ENCODE measurements around the gene FRMD6. TPM values are rescaled to one million over a fixed set of nuclear protein-coding genes. Genes with fewer than 3 reads are reported as not detected.

Gene FRMD6
- total and polyA plus RNA-seq, 2 experiments from 2014 or later: 8.4 to 24.7 TPM

DNA sequence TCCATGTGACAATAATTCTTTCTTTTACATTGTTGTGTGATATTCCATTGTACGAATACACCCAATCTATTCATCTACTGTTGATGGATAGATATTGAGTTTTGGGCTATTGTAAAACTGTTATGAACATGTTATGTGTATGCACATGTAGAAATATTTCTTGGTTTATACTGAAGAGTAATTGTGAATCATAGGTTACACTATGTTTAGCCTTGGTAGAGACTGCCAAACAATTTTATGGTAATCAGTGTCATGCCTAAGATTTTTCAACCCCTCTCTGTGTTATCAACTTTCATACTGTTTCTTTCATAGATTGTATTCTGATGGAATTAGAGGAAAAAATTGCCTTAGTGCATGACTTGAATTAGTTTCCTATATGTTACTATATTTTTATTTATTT is 39.5 kb downstream of the FRMD6 start:
- no peak for DNase-seq (ENCODE audit: low read depth in 1 of 2, low spot score in 1 of 2)
- Histone ChIP-seq H3K4me1 (ENCODE audit: low read depth) (no peaks in the 10 kb centered on the region), H3K27ac (no peak overlapping the region), H3K27me3 (no peaks in the 10 kb centered on the region), H3K4me3 (no peak overlapping the region), H3K36me3 (peaks cover 3% of the 10 kb centered on the region), H3K9me3 (ENCODE audit: low read depth) (no peaks in the 10 kb centered on the region)
- TF ChIP-seq, protein P1, sequence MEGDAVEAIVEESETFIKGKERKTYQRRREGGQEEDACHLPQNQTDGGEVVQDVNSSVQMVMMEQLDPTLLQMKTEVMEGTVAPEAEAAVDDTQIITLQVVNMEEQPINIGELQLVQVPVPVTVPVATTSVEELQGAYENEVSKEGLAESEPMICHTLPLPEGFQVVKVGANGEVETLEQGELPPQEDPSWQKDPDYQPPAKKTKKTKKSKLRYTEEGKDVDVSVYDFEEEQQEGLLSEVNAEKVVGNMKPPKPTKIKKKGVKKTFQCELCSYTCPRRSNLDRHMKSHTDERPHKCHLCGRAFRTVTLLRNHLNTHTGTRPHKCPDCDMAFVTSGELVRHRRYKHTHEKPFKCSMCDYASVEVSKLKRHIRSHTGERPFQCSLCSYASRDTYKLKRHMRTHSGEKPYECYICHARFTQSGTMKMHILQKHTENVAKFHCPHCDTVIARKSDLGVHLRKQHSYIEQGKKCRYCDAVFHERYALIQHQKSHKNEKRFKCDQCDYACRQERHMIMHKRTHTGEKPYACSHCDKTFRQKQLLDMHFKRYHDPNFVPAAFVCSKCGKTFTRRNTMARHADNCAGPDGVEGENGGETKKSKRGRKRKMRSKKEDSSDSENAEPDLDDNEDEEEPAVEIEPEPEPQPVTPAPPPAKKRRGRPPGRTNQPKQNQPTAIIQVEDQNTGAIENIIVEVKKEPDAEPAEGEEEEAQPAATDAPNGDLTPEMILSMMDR (IDR thresholded peaks at IDR 0.05; ENCODE audit: low read depth, low read length): no peak

DNA sequence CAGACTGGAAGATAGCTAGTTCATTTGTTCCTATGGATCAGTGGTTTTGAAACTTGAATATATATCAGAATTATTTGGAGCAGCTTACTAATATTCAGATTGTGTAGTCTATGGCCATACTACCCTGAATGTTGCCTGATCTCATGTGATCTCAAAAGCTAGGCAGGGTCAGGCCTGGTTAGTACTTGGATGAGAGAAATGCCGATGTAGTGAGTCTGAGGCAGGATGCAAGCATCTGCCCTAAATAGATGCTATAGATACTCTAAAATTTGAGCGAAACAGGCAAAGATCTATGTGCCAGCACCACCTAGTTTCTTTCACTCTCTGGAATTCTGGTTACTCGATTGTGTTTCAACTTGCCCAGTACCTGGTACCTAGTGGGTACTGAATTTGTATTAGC is 40.9 kb downstream of the FRMD6 start:
- H3K4me3 ChIP-seq: no peak overlapping the region
- H3K27ac ChIP-seq: no peak overlapping the region
- H3K9me3 ChIP-seq (ENCODE audit: low read depth): no peaks in the 10 kb centered on the region
- TF ChIP-seq, protein P1 (IDR thresholded peaks at IDR 0.05; ENCODE audit: low read depth, low read length): no peak
- no peak for DNase-seq (ENCODE audit: low read depth in 1 of 2, low spot score in 1 of 2)
- H3K4me1 ChIP-seq (ENCODE audit: low read depth): no peaks in the 10 kb centered on the region
- peaks cover 3% of the 10 kb centered on the region for H3K36me3 ChIP-seq
- H3K27me3 ChIP-seq: no peaks in the 10 kb centered on the region

DNA sequence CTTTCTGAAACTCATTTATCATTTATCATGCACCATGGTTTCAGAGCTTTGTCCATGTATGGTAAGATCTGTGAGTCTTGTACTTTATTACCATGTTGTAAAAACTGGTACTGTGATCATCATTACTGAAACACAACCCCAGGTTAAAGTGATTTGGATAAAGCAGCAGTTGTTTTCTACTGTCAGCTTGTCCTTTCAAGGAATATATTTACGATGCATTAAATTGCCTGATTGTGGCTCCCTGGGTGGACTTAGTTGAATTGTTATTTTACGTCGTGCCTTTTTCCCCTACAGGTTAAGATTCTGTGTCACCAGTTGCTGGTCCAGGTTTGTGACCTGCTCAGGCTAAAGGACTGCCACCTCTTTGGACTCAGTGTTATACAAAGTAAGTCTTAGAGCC is 46.1 kb downstream of the FRMD6 start:
- Histone ChIP-seq H3K36me3 (peaks cover 7% of the 10 kb centered on the region), H3K4me1 (ENCODE audit: low read depth) (no peaks in the 10 kb centered on the region), H3K27me3 (no peaks in the 10 kb centered on the region), H3K9me3 (ENCODE audit: low read depth) (no peaks in the 10 kb centered on the region), H3K27ac (peak overlapping the region; percentile 10), H3K4me3 (no peak overlapping the region)
- no peak for DNase-seq (ENCODE audit: low read depth in 1 of 2, low spot score in 1 of 2)
- TF ChIP-seq, protein P1 (IDR thresholded peaks at IDR 0.05; ENCODE audit: low read depth, low read length): no peak

DNA sequence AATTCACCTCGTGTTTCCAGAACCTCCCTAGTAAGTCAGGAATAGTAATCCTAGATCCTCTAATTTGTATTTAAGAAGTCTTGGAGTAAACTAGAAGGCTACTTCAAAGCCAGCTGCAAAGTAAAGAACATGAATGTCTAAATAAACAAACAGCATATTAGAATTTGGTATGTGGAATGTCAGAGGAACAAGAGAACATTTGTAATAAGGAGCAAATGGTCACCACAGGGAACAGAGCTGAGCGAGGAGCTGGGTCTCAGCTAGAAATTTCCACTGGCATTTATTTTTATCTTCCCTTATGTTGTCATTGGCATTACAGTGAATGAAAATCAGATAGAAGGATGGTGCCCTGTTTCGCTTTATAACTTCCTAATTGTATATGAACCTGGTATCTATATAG is 50.2 kb downstream of the FRMD6 start:
- H3K27ac ChIP-seq: no peak overlapping the region
- H3K27me3 ChIP-seq: no peaks in the 10 kb centered on the region
- H3K36me3 ChIP-seq: peaks cover 13% of the 10 kb centered on the region
- H3K4me3 ChIP-seq: no peak overlapping the region
- TF ChIP-seq, protein P1 (IDR thresholded peaks at IDR 0.05; ENCODE audit: low read depth, low read length): no peak
- H3K4me1 ChIP-seq (ENCODE audit: low read depth): no peaks in the 10 kb centered on the region
- H3K9me3 ChIP-seq (ENCODE audit: low read depth): no peaks in the 10 kb centered on the region
- no peak for DNase-seq (ENCODE audit: low read depth in 1 of 2, low spot score in 1 of 2)

DNA sequence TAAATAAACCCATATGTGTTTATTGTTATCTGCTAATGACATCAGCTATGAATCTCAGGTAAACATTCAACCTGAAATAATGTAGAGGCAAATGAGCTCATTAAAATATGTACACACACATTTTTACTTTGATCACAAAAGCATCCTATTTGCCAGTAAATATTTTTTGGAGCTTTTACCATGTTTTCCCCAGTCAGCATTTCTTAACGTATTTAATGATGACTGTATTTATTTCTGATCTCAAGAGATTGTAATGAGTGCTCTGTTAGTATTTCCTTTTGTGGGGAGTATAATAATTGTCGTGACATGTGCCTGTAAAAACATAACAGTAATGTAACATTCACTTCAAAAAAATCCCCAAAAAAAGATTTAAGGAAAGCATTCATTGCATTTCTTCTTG is 52.1 kb downstream of the FRMD6 start:
- no peak for DNase-seq (ENCODE audit: low read depth in 1 of 2, low spot score in 1 of 2)
- Histone ChIP-seq H3K27me3 (no peaks in the 10 kb centered on the region), H3K4me1 (ENCODE audit: low read depth) (no peaks in the 10 kb centered on the region), H3K4me3 (no peak overlapping the region), H3K27ac (no peak overlapping the region), H3K9me3 (ENCODE audit: low read depth) (no peaks in the 10 kb centered on the region), H3K36me3 (peaks cover 13% of the 10 kb centered on the region)
- TF ChIP-seq, protein P1 (IDR thresholded peaks at IDR 0.05; ENCODE audit: low read depth, low read length): no peak

DNA sequence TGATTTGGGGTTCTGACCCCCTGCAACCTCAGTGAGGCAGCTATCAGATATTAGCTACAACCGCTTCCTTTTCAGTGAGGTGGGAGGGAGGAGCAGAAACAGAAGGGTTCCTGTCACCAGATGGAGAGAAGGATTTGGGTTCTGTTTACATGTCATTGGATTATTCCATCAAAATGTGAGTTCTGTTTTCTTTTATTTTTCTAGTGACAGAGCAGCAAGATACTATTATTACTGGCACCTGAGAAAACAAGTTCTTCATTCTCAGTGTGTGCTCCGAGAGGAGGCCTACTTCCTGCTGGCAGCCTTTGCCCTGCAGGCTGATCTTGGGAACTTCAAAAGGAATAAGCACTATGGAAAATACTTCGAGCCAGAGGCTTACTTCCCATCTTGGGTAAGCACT is 52.8 kb downstream of the FRMD6 start:
- no peaks in the 10 kb centered on the region for H3K9me3 ChIP-seq (ENCODE audit: low read depth)
- TF ChIP-seq, protein P1 (IDR thresholded peaks at IDR 0.05; ENCODE audit: low read depth, low read length): no peak
- no peak overlapping the region for H3K4me3 ChIP-seq
- H3K27ac ChIP-seq: no peak overlapping the region
- no peak for DNase-seq (ENCODE audit: low read depth in 1 of 2, low spot score in 1 of 2)
- peaks cover 13% of the 10 kb centered on the region for H3K36me3 ChIP-seq
- no peaks in the 10 kb centered on the region for H3K4me1 ChIP-seq (ENCODE audit: low read depth)
- H3K27me3 ChIP-seq: no peaks in the 10 kb centered on the region

Data from cardiac muscle cell (in vitro differentiated cells and primary cell).